HepG2 (cell line): ENCODE data around the gene CALN1.

Experiments used
- CTCF ChIP-seq: sonication (generic); formaldehyde crosslinking; IDR thresholded peaks from 2 replicates; pipeline ENCODE4 v1.5.0; 2020; ENCODE audit warnings: mild to moderate bottlenecking, missing genetic modification reagents, moderate library complexity
- MYC ChIP-seq: sonication (generic); formaldehyde crosslinking; IDR thresholded peaks from 2 replicates; pipeline ENCODE4 v1.9.0; 2021; ENCODE audit warnings: missing genetic modification reagents, borderline replicate concordance
- NFIC ChIP-seq: IDR thresholded peaks from 2 replicates; pipeline ENCODE4 v1.6.1; 2012; ENCODE audit warnings: mild to moderate bottlenecking, low read length, inconsistent platforms
- PHF8 ChIP-seq: sonication (generic); formaldehyde crosslinking; IDR thresholded peaks from 2 replicates; pipeline ENCODE4 v1.5.0; 2020; ENCODE audit warnings: missing genetic modification reagents
- REST ChIP-seq, 2 experiments: IDR thresholded peaks; 2 replicates each; pipeline ENCODE4 v1.6.1; 2011 to 2012; ENCODE audit warnings: low read length in 2 of 2, borderline replicate concordance in 1 of 2, low read depth in 1 of 2, mild to moderate bottlenecking in 1 of 2, moderate library complexity in 1 of 2
- SIN3A ChIP-seq: IDR thresholded peaks from 2 replicates; pipeline ENCODE4 v1.6.1; 2011; ENCODE audit warnings: low read depth, mild to moderate bottlenecking, control low read depth, low read length, borderline replicate concordance
- ZHX1 ChIP-seq: sonication (generic); formaldehyde crosslinking; IDR thresholded peaks from 2 replicates; pipeline ENCODE4 v1.8.1; 2022; ENCODE audit warnings: low read depth, mild to moderate bottlenecking, missing genetic modification reagents
- ZNF263 ChIP-seq: sonication (generic); formaldehyde crosslinking; IDR thresholded peaks from 2 replicates; pipeline ENCODE4 v1.4.0; 2020; ENCODE audit warnings: missing genetic modification reagents
- ZNF577 ChIP-seq: sonication (generic); formaldehyde crosslinking; IDR thresholded peaks from 2 replicates; pipeline ENCODE4 v1.4.0; 2020; ENCODE audit warnings: mild to moderate bottlenecking, low read depth, missing genetic modification reagents, borderline replicate concordance

DNA sequence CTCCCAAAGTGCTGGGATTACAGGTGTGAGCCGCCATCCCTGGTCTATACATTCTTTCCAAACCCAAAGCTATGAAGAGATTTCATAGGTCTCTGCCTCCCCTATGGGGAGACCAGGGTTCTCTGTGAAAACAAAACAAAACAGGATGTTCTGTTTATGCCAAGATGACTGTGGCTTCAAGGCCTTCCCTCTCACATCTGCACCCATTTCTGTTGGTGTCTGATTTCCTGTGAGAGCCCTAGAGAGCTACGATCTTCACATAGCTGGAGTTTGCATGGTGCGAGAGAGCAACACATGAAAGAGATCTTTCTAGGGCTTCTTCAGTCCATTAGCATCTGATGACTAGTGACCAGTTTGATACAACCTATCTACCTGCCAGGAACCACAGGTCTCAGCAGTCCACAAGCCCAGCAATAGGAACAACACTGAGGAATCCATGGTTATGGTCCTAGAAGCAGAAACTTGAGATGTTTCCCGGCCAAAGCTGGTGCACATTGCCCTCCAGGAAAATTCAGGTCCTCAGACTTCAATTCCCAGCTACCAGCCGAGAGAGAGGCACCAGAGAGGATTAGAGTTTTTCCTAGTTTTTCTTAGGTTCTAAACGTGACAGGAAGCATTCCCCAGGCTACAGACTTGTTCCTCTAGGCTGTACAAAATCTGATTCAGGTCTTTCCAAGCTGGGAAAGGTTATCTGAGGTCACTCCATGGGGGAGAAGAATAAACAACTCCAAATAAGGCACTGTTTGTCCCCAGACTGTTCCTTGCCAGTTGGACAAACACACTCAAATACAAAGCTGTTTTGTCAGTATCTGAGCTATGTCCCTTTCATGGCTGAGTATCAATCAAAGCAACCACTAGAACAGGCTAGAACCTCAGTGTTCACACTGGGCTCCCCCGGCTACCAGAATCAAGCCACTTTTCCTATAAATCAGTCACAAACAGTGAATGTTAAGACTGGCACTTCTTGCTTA lies 259.7 kb downstream of the CALN1 start:
- no peak for TF ChIP-seq NFIC
- TF ChIP-seq MYC, result no peak
- TF ChIP-seq PHF8, result no peak
- TF ChIP-seq ZHX1, result no peak
- TF ChIP-seq ZNF577 (CRISPR knock-in tag), result no peak
- no peak for TF ChIP-seq REST (IDR thresholded peaks at IDR 0.05; ENCODE audit: borderline replicate concordance in 1 of 2, low read depth in 1 of 2, low read length in 2 of 2)
- no peak for TF ChIP-seq SIN3A
- TF ChIP-seq ZNF263 (CRISPR knock-in tag), result no peak
- TF ChIP-seq CTCF (CRISPR knock-in tag), result no peak
